HG02571 (cell line): Measurements from ENCODE around the gene MFSD12.
"Not testable (repeated sequence)": the region's sequence is repeated elsewhere in the genome, so short reads cannot be mapped to it uniquely, and the experiment has no call there.

Experiments used
- ATAC-seq: cut with Tn5 transposase; IDR thresholded peaks from one replicate; pipeline ENCODE4 v1.9.1; 2021; ENCODE audit warnings: mild to moderate bottlenecking, moderate library complexity; ENCODE audit not compliant: unreplicated experiment

The MFSD12 gene

GRCh38 chr19:3585301-3586126 is 28.1 kb upstream of the MFSD12 start, which contains the start of gene GIPC3:
Gene GIPC3 (plus strand): TSS chr19:3585478. CDS start chr19:3585598, 120 bp downstream.
- ATAC-seq, result no peak

- ATAC-seq, result not testable (repeated sequence)
These were observed 26.8 kb upstream of the MFSD12 start for GRCh38 chr19:3584036-3584802.

- not testable (repeated sequence) for ATAC-seq
These were observed 24.4 kb upstream of the MFSD12 start for GRCh38 chr19:3581792-3582191.

GRCh38 chr19:3580156-3580934 is 23.0 kb upstream of the MFSD12 start:
- ATAC-seq, result no peak

- ATAC-seq, result no peak
These were observed 21.0 kb upstream of the MFSD12 start for GRCh38 chr19:3578390-3578789.

- ATAC-seq, result no peak
These were observed 20.4 kb upstream of the MFSD12 start for GRCh38 chr19:3577723-3578344.

- no peak for ATAC-seq
These were observed 19.5 kb upstream of the MFSD12 start for GRCh38 chr19:3576696-3577443.

- ATAC-seq, result no peak
These were observed 18.7 kb upstream of the MFSD12 start for GRCh38 chr19:3575949-3576673.

GRCh38 chr19:3575260-3575741 is 17.9 kb upstream of the MFSD12 start:
- ATAC-seq, result no peak

- ATAC-seq, result no peak
These were observed 16.7 kb upstream of the MFSD12 start for GRCh38 chr19:3573858-3574637.

GRCh38 chr19:3573162-3573857 is 15.9 kb upstream of the MFSD12 start:
- peak; percentile 3 for ATAC-seq

GRCh38 chr19:3572855-3573161 is 15.4 kb upstream of the MFSD12 start, which contains the start of gene HMG20B:
Gene HMG20B (plus strand): TSS chr19:3572944. CDS start chr19:3573310, 366 bp downstream.
- no peak for ATAC-seq

- ATAC-seq, result peak; percentile 86
These were observed 14.9 kb upstream of the MFSD12 start for GRCh38 chr19:3572132-3572854.

GRCh38 chr19:3570606-3571011 is 13.2 kb upstream of the MFSD12 start:
- ATAC-seq, result no peak

- ATAC-seq, result not testable (repeated sequence)
These were observed 12.7 kb upstream of the MFSD12 start for GRCh38 chr19:3570042-3570441.

- ATAC-seq, result no peak
These were observed 7.8 kb upstream of the MFSD12 start for GRCh38 chr19:3565139-3565538.
